HL-60 (cell line): ENCODE results near the gene KCTD11.

Experiments
- POLR2AphosphoS5 ChIP-seq: IDR thresholded peaks from 2 replicates; pipeline ENCODE4 v1.6.1; 2012; ENCODE audit warnings: low read depth
- TF ChIP-seq, protein P1 (sequence below): IDR thresholded peaks from one replicate; pipeline ENCODE4 v1.5.1; 2011; ENCODE audit warnings: low read length, control low read depth, inconsistent platforms; ENCODE audit not compliant: insufficient read depth

DNA sequence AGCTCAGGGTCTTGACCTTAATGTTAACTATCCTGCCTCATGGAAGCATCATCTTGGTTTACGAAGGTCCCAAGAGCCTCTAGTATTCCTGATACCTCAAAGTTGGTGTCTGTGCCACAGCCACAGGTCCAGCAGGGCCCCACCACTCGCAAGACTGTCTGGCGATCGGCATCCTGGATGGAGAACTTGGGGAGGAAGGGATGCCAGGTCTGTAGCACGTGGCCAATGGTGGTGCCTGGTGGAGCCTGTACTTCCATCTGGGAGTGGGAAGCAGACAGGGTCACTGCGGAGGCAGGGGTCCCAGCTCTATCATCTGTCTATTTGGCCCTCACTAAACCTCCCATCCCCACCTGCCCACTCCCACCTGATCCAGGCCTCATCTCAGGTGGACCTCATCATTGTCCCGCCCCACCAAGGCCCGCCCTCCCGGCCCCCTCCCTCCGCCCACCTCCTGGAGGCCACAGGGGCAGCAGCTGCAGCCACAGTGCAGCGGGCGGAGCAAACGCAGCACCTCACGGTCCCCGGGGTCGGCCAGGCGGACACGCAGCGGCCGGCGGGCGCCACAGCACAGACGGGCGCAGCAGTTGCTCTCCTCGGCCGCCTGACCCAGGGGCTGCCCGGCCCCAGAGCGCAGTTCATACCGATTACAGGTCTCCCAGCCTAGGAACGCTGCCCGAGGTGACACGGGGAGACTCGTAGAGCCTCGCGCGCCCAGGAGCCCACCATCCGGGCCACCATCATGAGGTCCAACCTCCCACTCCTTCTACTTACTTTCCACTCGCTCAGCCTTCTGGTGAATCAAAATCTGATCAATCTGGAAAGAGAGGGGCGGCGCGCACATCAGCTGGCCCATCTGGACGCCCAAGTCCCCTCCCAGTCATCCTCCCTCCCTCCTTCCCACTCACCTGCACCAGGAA, 41.0 kb downstream of the KCTD11 start:
- no peak for TF ChIP-seq POLR2AphosphoS5
- TF ChIP-seq, protein P1, sequence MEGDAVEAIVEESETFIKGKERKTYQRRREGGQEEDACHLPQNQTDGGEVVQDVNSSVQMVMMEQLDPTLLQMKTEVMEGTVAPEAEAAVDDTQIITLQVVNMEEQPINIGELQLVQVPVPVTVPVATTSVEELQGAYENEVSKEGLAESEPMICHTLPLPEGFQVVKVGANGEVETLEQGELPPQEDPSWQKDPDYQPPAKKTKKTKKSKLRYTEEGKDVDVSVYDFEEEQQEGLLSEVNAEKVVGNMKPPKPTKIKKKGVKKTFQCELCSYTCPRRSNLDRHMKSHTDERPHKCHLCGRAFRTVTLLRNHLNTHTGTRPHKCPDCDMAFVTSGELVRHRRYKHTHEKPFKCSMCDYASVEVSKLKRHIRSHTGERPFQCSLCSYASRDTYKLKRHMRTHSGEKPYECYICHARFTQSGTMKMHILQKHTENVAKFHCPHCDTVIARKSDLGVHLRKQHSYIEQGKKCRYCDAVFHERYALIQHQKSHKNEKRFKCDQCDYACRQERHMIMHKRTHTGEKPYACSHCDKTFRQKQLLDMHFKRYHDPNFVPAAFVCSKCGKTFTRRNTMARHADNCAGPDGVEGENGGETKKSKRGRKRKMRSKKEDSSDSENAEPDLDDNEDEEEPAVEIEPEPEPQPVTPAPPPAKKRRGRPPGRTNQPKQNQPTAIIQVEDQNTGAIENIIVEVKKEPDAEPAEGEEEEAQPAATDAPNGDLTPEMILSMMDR = no peak
